PFSK-1 (cell line): ENCODE results near the gene BPHL.

ENCODE experiments used
- FOXP2 ChIP-seq: optimal IDR thresholded peaks from 2 replicates; pipeline ENCODE3; 2011; ENCODE audit warnings: borderline replicate concordance, control low read depth, inconsistent platforms; ENCODE audit not compliant: insufficient read depth; ENCODE audit errors: extremely low read length, extremely low read depth
- POLR2AphosphoS5 ChIP-seq: IDR thresholded peaks from 2 replicates; pipeline ENCODE4 v1.6.1; 2012; ENCODE audit warnings: low read depth, mild to moderate bottlenecking, control low read depth, low read length, moderate library complexity
- REST ChIP-seq, 2 experiments: IDR thresholded peaks; 2 replicates each; pipeline versions ENCODE4 v1.6.1 to v1.8.0; 2011 to 2012; ENCODE audit warnings: low read depth in 2 of 2, low read length in 2 of 2, control low read depth in 1 of 2, inconsistent platforms in 1 of 2, mild to moderate bottlenecking in 1 of 2, moderate library complexity in 1 of 2; ENCODE audit not compliant: insufficient read depth in 1 of 2
- SIN3A ChIP-seq: IDR thresholded peaks from 2 replicates; pipeline ENCODE4 v1.6.1; 2012; ENCODE audit warnings: mild to moderate bottlenecking, low read length, moderate library complexity, borderline replicate concordance; ENCODE audit not compliant: insufficient read depth
- TAF1 ChIP-seq: IDR thresholded peaks from 2 replicates; pipeline ENCODE4 v1.6.1; 2012; ENCODE audit warnings: low read length, control low read depth, borderline replicate concordance; ENCODE audit not compliant: insufficient read depth

GRCh38 chr6:3147914-3148757 is 29.6 kb downstream of the BPHL start:
- no peak for TF ChIP-seq REST (IDR thresholded peaks at IDR 0.05; ENCODE audit: insufficient read depth in 1 of 2, low read depth in 2 of 2, low read length in 2 of 2)
- no peak for TF ChIP-seq POLR2AphosphoS5
- TF ChIP-seq TAF1 = no peak
- TF ChIP-seq SIN3A = no peak
- no peak for TF ChIP-seq FOXP2
